ENCODE results near the gene EHBP1L1.

EHBP1L1 gene

DNA sequence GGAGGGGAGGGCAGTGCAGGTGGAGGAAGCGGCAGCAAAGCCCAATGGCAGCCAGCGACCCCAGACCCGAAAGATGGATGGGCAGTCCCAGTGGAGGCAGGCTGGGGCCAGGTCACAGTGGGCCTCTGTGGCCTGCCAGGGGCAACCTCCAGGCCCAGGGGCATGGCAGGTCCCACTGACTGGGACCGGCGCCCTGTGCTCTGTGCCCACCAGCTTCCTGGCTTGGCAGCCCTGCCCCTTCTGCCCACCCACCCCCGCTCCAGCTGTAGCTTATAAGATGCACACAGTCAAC lies 24.0 kb downstream of the EHBP1L1 start:
- Histone ChIP-seq H3K36me3 (ENCODE audit: control insufficient read depth in 2 of 2, insufficient read depth in 1 of 2, low read length in 2 of 2) (peaks cover 0 to 47% of the 10 kb centered on the region in 2 experiments; a peak in 2 of 3 replicates), H3K4me3 (ENCODE audit: low read depth, low read length) (no peak overlapping the region), H3K4me1 (ENCODE audit: control insufficient read depth, insufficient read depth, low read length) (no peaks in the 10 kb centered on the region), H3K9me3 (ENCODE audit: control insufficient read depth, insufficient read depth, low read depth, low read length) (no peaks in the 10 kb centered on the region), H3K27ac (ENCODE audit: extremely low read depth, low read depth, low read length) (no peak overlapping the region)
- ChIA-PET CTCF (interaction anchor here (1.2 kb wide), 1 partner anchor 13 kb away, joined by 3 read pairs; no protein-coding TSS in a partner anchor), POLR2A (interaction anchor here (0.5 to 1.2 kb wide), 3 partner anchors 8 to 91 kb away, joined by 3 read pairs; no protein-coding TSS in a partner anchor)
- TF ChIP-seq PRDM1 (tag by site-specific recombination; IDR thresholded peaks at IDR 0.05) = no peak
- no peak for TF ChIP-seq ZNF501 (tag by site-specific recombination; IDR thresholded peaks at IDR 0.05)
- TF ChIP-seq ZNF341 (tag by site-specific recombination; IDR thresholded peaks at IDR 0.05; ENCODE audit: low read depth) = no peak
- TF ChIP-seq, protein P1, sequence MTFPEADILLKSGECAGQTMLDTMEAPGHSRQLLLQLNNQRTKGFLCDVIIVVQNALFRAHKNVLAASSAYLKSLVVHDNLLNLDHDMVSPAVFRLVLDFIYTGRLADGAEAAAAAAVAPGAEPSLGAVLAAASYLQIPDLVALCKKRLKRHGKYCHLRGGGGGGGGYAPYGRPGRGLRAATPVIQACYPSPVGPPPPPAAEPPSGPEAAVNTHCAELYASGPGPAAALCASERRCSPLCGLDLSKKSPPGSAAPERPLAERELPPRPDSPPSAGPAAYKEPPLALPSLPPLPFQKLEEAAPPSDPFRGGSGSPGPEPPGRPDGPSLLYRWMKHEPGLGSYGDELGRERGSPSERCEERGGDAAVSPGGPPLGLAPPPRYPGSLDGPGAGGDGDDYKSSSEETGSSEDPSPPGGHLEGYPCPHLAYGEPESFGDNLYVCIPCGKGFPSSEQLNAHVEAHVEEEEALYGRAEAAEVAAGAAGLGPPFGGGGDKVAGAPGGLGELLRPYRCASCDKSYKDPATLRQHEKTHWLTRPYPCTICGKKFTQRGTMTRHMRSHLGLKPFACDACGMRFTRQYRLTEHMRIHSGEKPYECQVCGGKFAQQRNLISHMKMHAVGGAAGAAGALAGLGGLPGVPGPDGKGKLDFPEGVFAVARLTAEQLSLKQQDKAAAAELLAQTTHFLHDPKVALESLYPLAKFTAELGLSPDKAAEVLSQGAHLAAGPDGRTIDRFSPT (tag by site-specific recombination; IDR thresholded peaks at IDR 0.05) = no peak
- no peak for TF ChIP-seq GFI1B (tag by site-specific recombination; IDR thresholded peaks at IDR 0.05)

DNA sequence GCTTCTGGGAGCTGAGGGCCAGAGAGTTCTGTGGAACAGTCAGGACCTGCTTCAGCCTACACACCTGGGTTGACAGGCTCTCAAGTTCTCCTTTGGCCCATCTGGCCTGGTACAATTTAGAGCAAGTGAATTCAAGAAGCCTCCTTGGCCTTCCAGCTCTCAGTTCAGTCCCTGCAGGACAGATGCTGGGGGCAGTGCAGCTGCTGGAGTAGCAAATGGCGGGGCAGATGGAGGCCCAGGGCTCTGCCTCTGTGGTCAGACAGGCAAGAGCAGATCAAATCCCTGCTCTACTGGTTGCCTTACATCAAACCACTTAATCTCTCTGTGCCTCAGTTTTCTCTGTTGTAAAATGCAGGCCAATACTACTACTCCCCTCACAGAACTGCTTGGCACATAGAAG lies 28.4 kb downstream of the EHBP1L1 start:
- Histone ChIP-seq H3K36me3 (ENCODE audit: control insufficient read depth in 2 of 2, insufficient read depth in 1 of 2, low read length in 2 of 2) (peaks cover 0 to 66% of the 10 kb centered on the region in 2 experiments; a peak in 2 of 3 replicates), H3K27ac (ENCODE audit: extremely low read depth, low read depth, low read length) (no peak overlapping the region), H3K4me1 (ENCODE audit: control insufficient read depth, insufficient read depth, low read length) (no peaks in the 10 kb centered on the region), H3K9me3 (ENCODE audit: control insufficient read depth, insufficient read depth, low read depth, low read length) (no peaks in the 10 kb centered on the region), H3K4me3 (ENCODE audit: low read depth, low read length) (no peak overlapping the region)
- CTCF ChIA-PET = interaction anchor here (0.6 to 3.8 kb wide), 6 partner anchors 8 to 281 kb away, joined by 3 to 15 read pairs (median 3); partner anchors contain the start of gene SIPA1
- POLR2A ChIA-PET = interaction anchor here (1.8 kb wide), 1 partner anchor 44 kb away, joined by 4 read pairs; no protein-coding TSS in a partner anchor
- TF ChIP-seq ZNF660 (tag by site-specific recombination; IDR thresholded peaks at IDR 0.05) (no peak), ZNF184 (tag by site-specific recombination; IDR thresholded peaks at IDR 0.05) (no peak), ZNF626 (tag by site-specific recombination; IDR thresholded peaks at IDR 0.05) (no peak), ZFP69B (tag by site-specific recombination; IDR thresholded peaks at IDR 0.05) (no peak), ZSCAN16 (tag by site-specific recombination; IDR thresholded peaks at IDR 0.05) (no peak), ZBTB21 (tag by site-specific recombination; IDR thresholded peaks at IDR 0.05) (no peak)
- TF ChIP-seq, protein P2, sequence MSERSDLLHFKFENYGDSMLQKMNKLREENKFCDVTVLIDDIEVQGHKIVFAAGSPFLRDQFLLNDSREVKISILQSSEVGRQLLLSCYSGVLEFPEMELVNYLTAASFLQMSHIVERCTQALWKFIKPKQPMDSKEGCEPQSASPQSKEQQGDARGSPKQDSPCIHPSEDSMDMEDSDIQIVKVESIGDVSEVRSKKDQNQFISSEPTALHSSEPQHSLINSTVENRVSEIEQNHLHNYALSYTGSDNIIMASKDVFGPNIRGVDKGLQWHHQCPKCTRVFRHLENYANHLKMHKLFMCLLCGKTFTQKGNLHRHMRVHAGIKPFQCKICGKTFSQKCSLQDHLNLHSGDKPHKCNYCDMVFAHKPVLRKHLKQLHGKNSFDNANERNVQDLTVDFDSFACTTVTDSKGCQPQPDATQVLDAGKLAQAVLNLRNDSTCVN (tag by site-specific recombination; optimal IDR thresholded peaks at IDR 0.05) = no peak

DNA sequence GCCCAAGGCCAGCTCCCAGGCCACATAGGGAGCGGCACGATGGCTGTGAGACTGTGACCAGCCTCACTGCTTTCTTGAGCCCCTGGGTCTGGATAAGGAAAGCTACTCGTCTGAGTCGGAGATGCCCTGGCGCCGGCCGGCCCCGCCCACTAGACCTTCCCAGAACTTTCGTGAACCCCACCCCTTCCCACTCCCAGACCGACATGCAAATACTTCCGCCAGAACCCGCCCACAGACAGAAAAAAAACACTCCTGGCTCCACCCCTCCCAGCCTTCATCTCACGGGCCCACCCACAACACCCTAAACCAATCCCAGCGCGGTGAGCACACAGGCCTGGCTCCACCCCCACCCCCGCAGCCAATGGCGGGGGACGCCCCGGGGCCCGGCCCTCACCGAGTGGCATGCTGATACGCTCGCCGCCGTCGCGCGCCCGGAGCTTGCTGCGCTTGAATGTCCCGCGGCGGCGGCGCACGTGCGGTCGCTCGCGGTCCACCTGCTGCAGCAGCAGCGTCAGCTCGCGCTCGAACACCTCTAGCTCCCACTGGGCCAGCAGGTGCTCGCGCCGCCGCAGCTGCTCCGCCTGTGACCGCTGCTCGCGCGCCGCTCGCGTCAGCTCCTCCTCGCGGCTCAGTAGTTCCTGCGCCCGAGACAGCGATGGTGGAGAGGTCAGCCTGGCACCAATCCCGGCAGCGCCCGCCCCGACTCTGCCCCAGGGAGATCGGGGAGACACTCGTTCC lies 31.2 kb downstream of the EHBP1L1 start:
- Histone ChIP-seq H3K4me1 (ENCODE audit: control insufficient read depth, insufficient read depth, low read length) (no peaks in the 10 kb centered on the region), H3K9me3 (ENCODE audit: control insufficient read depth, insufficient read depth, low read depth, low read length) (no peaks in the 10 kb centered on the region), H3K36me3 (ENCODE audit: control insufficient read depth in 2 of 2, insufficient read depth in 1 of 2, low read length in 2 of 2) (peaks cover 0 to 79% of the 10 kb centered on the region in 2 experiments; a peak in 2 of 3 replicates), H3K4me3 (ENCODE audit: low read depth, low read length) (no peak overlapping the region), H3K27ac (ENCODE audit: extremely low read depth, low read depth, low read length) (no peak overlapping the region)
- CTCF ChIA-PET = interaction anchor here (1.4 kb wide), 1 partner anchor 18 kb away, joined by 5 read pairs; no protein-coding TSS in a partner anchor
- POLR2A ChIA-PET = interaction anchor here (1.0 kb wide), 1 partner anchor 11 kb away, joined by 9 read pairs; the partner anchor contains the start of gene KCNK7
- TF ChIP-seq ZNF501 (tag by site-specific recombination; IDR thresholded peaks at IDR 0.05) (no peak), EGR2 (tag by site-specific recombination; IDR thresholded peaks at IDR 0.05; ENCODE audit: low read depth) (0 out of 2 replicates have a peak, but pooled peaks have one; percentile 5), ZNF658 (tag by site-specific recombination; IDR thresholded peaks at IDR 0.05) (no peak), KLF1 (tag by site-specific recombination; IDR thresholded peaks at IDR 0.05) (peak; percentile 36; the same call in 1 of the 2 replicates), SP2 (tag by site-specific recombination; IDR thresholded peaks at IDR 0.05) (peak; percentile 25; the same call in 1 of the 2 replicates)
